Subcutaneous abdominal adipose tissue (tissue), 5 donors: Measurements from ENCODE around the gene FAM76A.

Experiments
- H3K27ac ChIP-seq: one replicate; pipeline ENCODE4 v1.7.0; 2013; ENCODE audit warnings: low read depth, mild to moderate bottlenecking, inconsistent platforms, low read length, moderate library complexity
- H3K27me3 ChIP-seq, 5 donors: one replicate each; pipeline ENCODE4 v1.7.0; 2013; ENCODE audit warnings: low read length in 5 of 5, inconsistent platforms in 1 of 5; ENCODE audit not compliant: control insufficient read depth in 5 of 5, insufficient read depth in 4 of 5
- H3K36me3 ChIP-seq, 5 donors: one replicate each; pipeline ENCODE4 v1.7.0; 2013; ENCODE audit warnings: low read length in 5 of 5; ENCODE audit not compliant: control insufficient read depth in 5 of 5, insufficient read depth in 5 of 5
- H3K4me1 ChIP-seq, 5 donors: one replicate each; pipeline ENCODE4 v1.7.0; 2013; ENCODE audit warnings: low read length in 5 of 5, mild to moderate bottlenecking in 3 of 5, moderate library complexity in 1 of 5; ENCODE audit not compliant: control insufficient read depth in 5 of 5, insufficient read depth in 5 of 5
- H3K4me3 ChIP-seq, 5 donors: one replicate each; pipeline ENCODE4 v1.7.0; 2013; ENCODE audit warnings: low read length in 5 of 5, low read depth in 1 of 5
- H3K9ac ChIP-seq, 5 donors: one replicate each; pipeline ENCODE4 v1.7.0; 2013; ENCODE audit warnings: low read length in 5 of 5, mild to moderate bottlenecking in 4 of 5, moderate library complexity in 3 of 5
- H3K9me3 ChIP-seq, 5 donors: one replicate each; pipeline ENCODE4 v1.7.0; 2013; ENCODE audit warnings: low read length in 5 of 5; ENCODE audit not compliant: control insufficient read depth in 5 of 5
- donor health status: healthy.
- donor health status: healthy.
- donor health status: healthy.
- donor health status: healthy.
- donor health status: healthy.

FAM76A gene

GRCh38 chr1:27755286-27755685 is 29.5 kb downstream of the FAM76A start:
- H3K27ac ChIP-seq = peak overlapping the region; percentile 52
- H3K4me3 ChIP-seq = no peak overlapping the region
- H3K27me3 ChIP-seq = no peaks in the 10 kb centered on the region
- no peaks in the 10 kb centered on the region for H3K9me3 ChIP-seq
- H3K4me1 ChIP-seq = peaks cover 0 to 13% (median 10%) of the 10 kb centered on the region in 5 donors
- H3K36me3 ChIP-seq = peaks cover 24 to 63% (median 46%) of the 10 kb centered on the region in 5 donors
- no peak overlapping the region for H3K9ac ChIP-seq

- Histone ChIP-seq H3K4me3 (no peak overlapping the region), H3K4me1 (peaks cover 0 to 13% (median 10%) of the 10 kb centered on the region in 5 donors), H3K9me3 (no peaks in the 10 kb centered on the region), H3K9ac (no peak overlapping the region), H3K27me3 (no peaks in the 10 kb centered on the region), H3K36me3 (peaks cover 23 to 61% (median 44%) of the 10 kb centered on the region in 5 donors), H3K27ac (peak overlapping the region; percentile 52)
Observed at GRCh38 chr1:27755865-27756264, 30.1 kb downstream of the FAM76A start.

- Histone ChIP-seq H3K4me1 (peaks cover 0 to 13% (median 10%) of the 10 kb centered on the region in 5 donors), H3K4me3 (no peak overlapping the region), H3K9ac (no peak overlapping the region), H3K36me3 (peaks cover 22 to 60% (median 47%) of the 10 kb centered on the region in 5 donors), H3K9me3 (no peaks in the 10 kb centered on the region), H3K27ac (no peak overlapping the region), H3K27me3 (no peaks in the 10 kb centered on the region)
Observed at GRCh38 chr1:27759236-27759635, 33.5 kb downstream of the FAM76A start.

- H3K9ac ChIP-seq = peak overlapping the region in 1 of 5 donors; percentile 24
- peaks cover 0 to 10% (median 7%) of the 10 kb centered on the region in 5 donors for H3K4me1 ChIP-seq
- no peak overlapping the region for H3K4me3 ChIP-seq
- H3K27me3 ChIP-seq = no peaks in the 10 kb centered on the region
- H3K27ac ChIP-seq = no peak overlapping the region
- H3K36me3 ChIP-seq = peaks cover 22 to 53% (median 38%) of the 10 kb centered on the region in 5 donors
- no peaks in the 10 kb centered on the region for H3K9me3 ChIP-seq
Observed at GRCh38 chr1:27760426-27760825, 34.7 kb downstream of the FAM76A start.

GRCh38 chr1:27762033-27762432 is 36.3 kb downstream of the FAM76A start:
- no peak overlapping the region for H3K27ac ChIP-seq
- H3K9me3 ChIP-seq = no peaks in the 10 kb centered on the region
- H3K36me3 ChIP-seq = peaks cover 22 to 43% (median 33%) of the 10 kb centered on the region in 5 donors
- no peaks in the 10 kb centered on the region for H3K27me3 ChIP-seq
- no peak overlapping the region for H3K4me3 ChIP-seq
- no peaks in the 10 kb centered on the region for H3K4me1 ChIP-seq
- no peak overlapping the region for H3K9ac ChIP-seq

GRCh38 chr1:27763358-27763757 is 37.6 kb downstream of the FAM76A start:
- H3K9me3 ChIP-seq = no peaks in the 10 kb centered on the region
- H3K27ac ChIP-seq = no peak overlapping the region
- H3K36me3 ChIP-seq = peaks cover 18 to 37% (median 28%) of the 10 kb centered on the region in 5 donors
- no peaks in the 10 kb centered on the region for H3K4me1 ChIP-seq
- no peak overlapping the region for H3K4me3 ChIP-seq
- H3K9ac ChIP-seq = no peak overlapping the region
- no peaks in the 10 kb centered on the region for H3K27me3 ChIP-seq

GRCh38 chr1:27770293-27770830 is 44.6 kb downstream of the FAM76A start:
- Histone ChIP-seq H3K9ac (no peak overlapping the region), H3K9me3 (no peaks in the 10 kb centered on the region), H3K36me3 (no peaks in the 10 kb centered on the region), H3K27me3 (no peaks in the 10 kb centered on the region), H3K4me1 (peaks cover 2 to 26% (median 21%) of the 10 kb centered on the region in 5 donors), H3K27ac (no peak overlapping the region), H3K4me3 (no peak overlapping the region)

- H3K9ac ChIP-seq = peak overlapping the region in 4 of 5 donors; percentile 39 to 81 (median 55)
- H3K27ac ChIP-seq = peak overlapping the region; percentile 96
- H3K9me3 ChIP-seq = no peaks in the 10 kb centered on the region
- peak overlapping the region; percentile 55 to 97 (median 67) for H3K4me3 ChIP-seq
- H3K27me3 ChIP-seq = no peaks in the 10 kb centered on the region
- peaks cover 2 to 29% (median 21%) of the 10 kb centered on the region in 5 donors for H3K4me1 ChIP-seq
- H3K36me3 ChIP-seq = peaks cover 0 to 7% (median 0%) of the 10 kb centered on the region in 5 donors
Observed at GRCh38 chr1:27772036-27772931, 46.5 kb downstream of the FAM76A start.

GRCh38 chr1:27772932-27773825 is 47.4 kb downstream of the FAM76A start, which contains the start of gene STX12:
STX12 (plus strand) TSS chr1:27773219; CDS start chr1:27773308, 89 bp downstream.
- Histone ChIP-seq H3K4me3 (peak within 1 kb of the TSS; percentile 83 to 98 (median 97)), H3K36me3 (peaks cover 0 to 9% (median 0%) of the 10 kb centered on the region in 5 donors), H3K4me1 (peaks cover 2 to 34% (median 26%) of the 10 kb centered on the region in 5 donors), H3K27ac (peak within 1 kb of the TSS; percentile 96), H3K9ac (peak within 1 kb of the TSS; percentile 95 to 99 (median 99)), H3K27me3 (no peaks in the 10 kb centered on the region), H3K9me3 (no peaks in the 10 kb centered on the region)
